Measurements from ENCODE around the gene TSC22D1.

Gene TSC22D1

GRCh38 chr13:44422755-44423643, 153.1 kb downstream of the TSC22D1 start:
- DNase-seq, result no peak
- in situ Hi-C loops (cut with HindIII; ENCODE audit: low pct_ligation_motif_present, low pct_unique_long_range_greater_than_20kb, low sequenced_read_pairs), result no loop called here

DNA sequence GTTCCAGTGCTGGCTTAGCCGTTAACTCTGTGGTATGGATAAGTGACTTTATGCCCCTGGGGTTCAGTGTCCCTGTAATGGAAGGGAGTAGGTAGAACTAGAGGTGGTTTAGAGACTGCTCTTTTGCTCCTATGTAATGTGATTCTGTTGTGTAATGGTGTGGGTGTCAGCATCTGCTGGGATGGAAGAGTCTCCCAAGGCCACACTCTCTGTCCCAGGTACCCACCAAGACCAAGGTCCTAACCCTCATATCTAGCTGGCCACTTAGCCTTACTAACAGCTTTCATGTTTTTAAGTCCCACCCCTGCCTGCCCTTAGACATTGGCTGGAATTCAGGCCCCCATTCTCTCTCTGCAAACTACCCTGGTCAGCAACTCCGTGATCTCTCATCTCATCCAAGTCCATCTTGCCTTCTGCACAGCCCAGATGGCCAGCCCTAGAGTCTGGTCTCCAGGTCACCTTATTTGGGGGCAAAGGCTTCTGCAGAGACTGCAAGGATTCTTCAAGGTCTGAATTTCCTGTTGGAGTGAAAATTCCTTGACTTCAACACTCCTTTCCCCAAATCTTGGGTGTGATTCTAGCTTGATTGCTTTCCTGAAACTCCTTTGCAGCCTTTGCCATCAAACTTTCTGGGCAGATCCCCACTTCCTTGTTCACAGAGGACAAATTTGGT, 154.1 kb downstream of the TSC22D1 start:
- in situ Hi-C loops (cut with HindIII; ENCODE audit: low pct_ligation_motif_present, low pct_unique_long_range_greater_than_20kb, low sequenced_read_pairs), result no loop called here
- DNase-seq, result no peak

DNA sequence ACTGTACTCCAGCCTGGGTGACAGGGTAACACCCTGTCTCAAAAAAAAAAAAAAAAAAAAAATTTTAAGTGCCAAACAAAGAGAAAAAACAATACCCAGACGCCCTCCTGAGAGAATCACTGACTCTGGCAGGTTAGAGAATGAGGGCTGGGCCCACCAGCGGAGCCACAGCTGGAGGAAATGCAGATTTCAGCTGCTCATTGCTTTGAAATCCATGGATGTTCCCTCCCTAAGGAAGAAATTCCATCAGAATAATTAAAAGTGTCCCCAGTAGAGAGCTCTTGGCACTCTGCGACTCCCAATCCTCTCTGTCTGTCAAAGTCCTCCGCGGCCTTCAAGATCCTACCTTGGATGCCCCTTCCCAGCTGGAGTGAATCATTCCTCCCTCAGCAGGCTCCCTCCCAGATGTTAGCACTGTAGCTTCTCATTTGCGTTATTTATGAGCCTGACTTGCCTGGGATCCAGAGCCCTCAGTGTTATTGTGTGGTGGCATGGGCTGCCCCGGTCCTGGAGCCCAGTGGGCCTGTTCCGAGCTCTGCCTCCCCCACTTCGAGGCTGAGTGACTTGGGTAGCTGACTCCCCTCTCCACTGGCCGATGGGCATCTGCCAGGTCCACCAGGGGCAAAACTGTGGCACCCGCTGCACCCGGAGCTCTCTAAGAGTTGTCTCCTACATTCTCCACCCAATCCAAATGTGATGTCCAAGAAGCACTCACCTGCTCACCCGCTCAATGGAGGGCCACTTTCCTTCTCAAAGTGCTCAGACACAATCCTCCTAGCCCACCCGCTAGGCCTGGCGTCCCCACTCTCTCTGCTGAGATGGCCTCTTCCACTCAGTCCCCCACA, 155.5 kb downstream of the TSC22D1 start:
- DNase-seq, result no peak

DNA sequence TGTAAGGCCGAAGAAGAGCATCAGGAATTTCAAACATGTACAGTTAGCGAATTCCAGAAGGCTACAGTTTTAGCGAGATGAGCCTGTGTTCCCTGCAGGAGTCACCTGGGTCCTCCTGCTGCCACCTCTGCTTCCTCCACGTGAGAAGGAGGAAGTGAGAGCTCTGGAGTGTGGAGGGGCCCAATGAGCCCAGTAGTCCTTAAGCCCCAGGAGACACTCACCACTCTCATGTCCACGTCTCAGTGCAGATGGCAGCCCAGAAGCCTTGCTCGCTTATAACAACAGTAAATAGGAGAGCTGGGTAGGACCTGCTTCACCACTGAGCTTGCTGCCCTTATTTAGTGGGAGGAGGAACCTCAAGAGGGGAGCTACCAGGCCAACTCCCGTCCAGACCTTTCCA, 158.3 kb downstream of the TSC22D1 start:
- in situ Hi-C loops (cut with HindIII; ENCODE audit: low pct_ligation_motif_present, low pct_unique_long_range_greater_than_20kb, low sequenced_read_pairs), result no loop called here
- DNase-seq, result no peak

More for the DNA sequence above, 155.5 kb downstream of the TSC22D1 start:
- in situ Hi-C loops (cut with HindIII; ENCODE audit: low pct_ligation_motif_present, low pct_unique_long_range_greater_than_20kb, low sequenced_read_pairs), result no loop called here

- DNase-seq, result no peak
- in situ Hi-C loops (cut with HindIII; ENCODE audit: low pct_ligation_motif_present, low pct_unique_long_range_greater_than_20kb, low sequenced_read_pairs), result no loop called here
Observed at GRCh38 chr13:44417446-44417845, 158.7 kb downstream of the TSC22D1 start.

DNA sequence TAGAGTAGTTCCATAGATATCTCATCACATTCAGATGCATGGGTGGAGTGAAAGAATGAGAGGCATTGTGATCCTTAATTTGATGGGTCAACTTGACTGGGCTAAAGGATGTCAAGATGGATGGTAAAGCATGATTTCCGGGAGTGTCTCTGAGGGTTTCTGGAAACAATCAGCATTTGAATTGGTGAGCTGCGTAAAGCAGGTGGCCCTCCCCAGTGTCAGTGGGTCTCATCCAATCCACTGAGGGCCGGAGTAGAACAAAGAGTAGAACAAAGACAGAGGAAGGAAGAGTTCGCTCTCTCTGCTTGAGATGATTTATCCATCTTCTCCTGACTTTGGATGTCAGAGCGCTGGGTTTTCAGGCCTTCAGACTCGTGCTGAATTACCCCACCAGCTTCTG, 159.4 kb downstream of the TSC22D1 start:
- in situ Hi-C loops (cut with HindIII; ENCODE audit: low pct_ligation_motif_present, low pct_unique_long_range_greater_than_20kb, low sequenced_read_pairs), result no loop called here
- no peak for DNase-seq

DNA sequence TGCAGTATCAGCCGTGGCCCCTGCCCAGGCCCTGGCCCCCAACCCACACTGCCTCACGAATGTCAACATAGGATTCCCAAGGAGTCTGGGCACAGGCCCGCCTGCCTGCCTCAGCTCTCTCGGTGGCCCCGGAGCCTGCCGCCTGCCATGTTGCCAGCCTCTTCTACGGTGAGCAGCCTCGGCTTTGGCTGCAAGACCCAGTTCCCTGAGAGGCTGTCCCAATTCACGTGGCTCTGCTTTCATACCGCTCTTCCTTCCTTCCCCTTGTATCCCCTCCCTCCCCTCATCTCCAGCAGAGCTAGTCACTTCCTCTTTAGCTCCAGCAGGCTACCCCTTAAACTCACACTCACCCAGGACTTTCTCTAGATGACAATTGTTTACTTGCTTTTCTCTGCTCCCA, 159.8 kb downstream of the TSC22D1 start:
- in situ Hi-C loops (cut with HindIII; ENCODE audit: low pct_ligation_motif_present, low pct_unique_long_range_greater_than_20kb, low sequenced_read_pairs), result no loop called here
- no peak for DNase-seq

- in situ Hi-C loops (cut with HindIII; ENCODE audit: low pct_ligation_motif_present, low pct_unique_long_range_greater_than_20kb, low sequenced_read_pairs), result no loop called here
- no peak for DNase-seq
Observed at GRCh38 chr13:44415815-44416214, 160.3 kb downstream of the TSC22D1 start.

DNA sequence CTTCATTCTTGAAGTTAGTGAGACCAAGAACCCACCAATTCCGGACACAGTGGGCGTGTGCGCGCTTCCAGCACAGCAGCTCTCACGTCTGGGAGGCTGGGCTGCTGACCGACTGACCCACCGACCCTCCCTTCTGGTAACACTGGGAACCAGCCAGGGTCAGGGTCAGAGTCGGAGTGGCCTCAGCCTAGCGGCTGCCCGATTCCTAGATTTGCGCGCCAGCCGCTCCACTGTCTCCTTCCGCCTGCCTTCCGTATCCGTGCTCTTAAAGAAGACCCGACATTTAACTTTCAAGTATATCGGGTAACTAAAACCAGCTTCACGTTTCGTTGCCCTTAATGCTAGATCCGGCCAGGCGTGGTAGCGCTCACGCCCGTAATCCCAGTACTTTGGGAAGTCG, 161.4 kb downstream of the TSC22D1 start:
- in situ Hi-C loops (cut with HindIII; ENCODE audit: low pct_ligation_motif_present, low pct_unique_long_range_greater_than_20kb, low sequenced_read_pairs), result no loop called here
- no peak for DNase-seq

DNA sequence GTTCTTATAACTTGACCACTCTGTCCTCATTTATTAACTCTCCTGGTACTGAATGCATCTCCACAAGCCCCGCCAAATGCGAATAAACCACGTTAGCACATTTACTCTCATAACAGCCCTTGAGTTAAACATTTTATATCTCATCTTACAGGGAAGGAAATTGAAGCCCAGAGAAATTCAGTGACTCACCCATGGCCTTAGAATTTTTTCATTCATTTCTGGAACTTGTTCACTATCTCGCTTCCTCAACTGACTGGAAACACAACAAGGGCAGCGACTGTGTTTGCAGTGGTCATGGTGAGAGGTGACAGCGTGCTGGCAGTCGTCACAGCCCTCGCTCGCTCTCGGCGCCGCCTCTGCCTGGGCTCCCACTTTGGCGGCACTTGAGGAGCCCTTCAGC, 163.0 kb downstream of the TSC22D1 start:
- in situ Hi-C loops (cut with HindIII; ENCODE audit: low pct_ligation_motif_present, low pct_unique_long_range_greater_than_20kb, low sequenced_read_pairs), result no loop called here
- no peak for DNase-seq

DNA sequence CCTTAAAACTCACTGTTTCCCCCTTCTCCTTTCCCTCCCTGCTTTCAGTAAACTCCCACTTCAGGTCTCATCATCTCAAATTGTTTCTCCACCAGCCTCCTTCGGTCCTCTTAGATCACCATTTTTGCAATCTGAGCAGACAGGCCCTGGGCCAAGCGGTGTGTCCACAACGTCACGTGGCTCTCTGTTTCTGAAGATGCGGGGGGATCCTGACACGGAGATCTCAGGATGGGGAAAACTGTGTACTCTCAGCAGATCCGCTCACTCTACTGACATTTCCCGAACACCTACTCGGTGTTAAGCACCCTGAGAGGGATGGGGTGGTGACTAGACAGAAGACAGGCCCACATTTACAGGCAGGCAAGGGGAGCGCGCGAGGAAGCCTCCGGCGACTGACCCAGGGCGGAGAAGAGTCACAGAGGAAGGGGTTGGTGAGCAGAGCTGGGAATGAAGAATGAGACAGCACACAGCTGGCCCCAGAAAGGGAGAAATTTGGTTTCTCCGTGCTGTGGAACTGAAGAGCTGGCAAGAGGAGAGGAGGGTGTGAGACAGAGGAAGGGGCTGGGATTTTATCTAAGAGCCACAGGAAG, 163.7 kb downstream of the TSC22D1 start:
- DNase-seq, result no peak
- in situ Hi-C loops (cut with HindIII; ENCODE audit: low pct_ligation_motif_present, low pct_unique_long_range_greater_than_20kb, low sequenced_read_pairs), result no loop called here

- in situ Hi-C loops (cut with HindIII; ENCODE audit: low pct_ligation_motif_present, low pct_unique_long_range_greater_than_20kb, low sequenced_read_pairs), result no loop called here
- no peak for DNase-seq
Observed at GRCh38 chr13:44411841-44412240, 164.3 kb downstream of the TSC22D1 start.

DNA sequence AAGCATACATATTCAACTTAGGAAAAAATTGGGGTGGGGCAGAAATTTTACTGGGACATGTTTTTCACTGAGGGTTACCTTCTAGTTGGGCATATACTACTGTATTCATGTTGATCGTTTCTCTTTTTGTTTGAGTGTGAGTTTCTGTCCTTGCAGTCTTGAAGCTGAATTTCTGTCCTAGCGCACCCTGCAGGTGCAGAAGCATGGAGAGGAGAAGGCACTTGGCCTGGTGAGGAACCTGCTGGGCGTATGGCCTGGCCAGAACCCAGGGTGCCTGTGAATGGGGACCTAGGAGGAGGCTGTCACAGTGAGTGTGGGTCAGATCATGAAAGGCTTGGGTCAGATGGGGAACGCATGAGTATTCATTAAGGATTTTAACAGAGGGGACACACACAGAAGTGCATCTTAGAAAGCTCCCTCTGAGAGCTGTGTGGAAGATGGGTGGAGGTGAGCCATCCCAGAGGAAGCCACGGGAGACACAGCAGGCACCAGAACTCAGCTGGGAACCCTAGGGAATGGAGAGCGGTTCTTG, 165.7 kb downstream of the TSC22D1 start:
- DNase-seq, result no peak
- in situ Hi-C loops (cut with HindIII; ENCODE audit: low pct_ligation_motif_present, low pct_unique_long_range_greater_than_20kb, low sequenced_read_pairs), result no loop called here

DNA sequence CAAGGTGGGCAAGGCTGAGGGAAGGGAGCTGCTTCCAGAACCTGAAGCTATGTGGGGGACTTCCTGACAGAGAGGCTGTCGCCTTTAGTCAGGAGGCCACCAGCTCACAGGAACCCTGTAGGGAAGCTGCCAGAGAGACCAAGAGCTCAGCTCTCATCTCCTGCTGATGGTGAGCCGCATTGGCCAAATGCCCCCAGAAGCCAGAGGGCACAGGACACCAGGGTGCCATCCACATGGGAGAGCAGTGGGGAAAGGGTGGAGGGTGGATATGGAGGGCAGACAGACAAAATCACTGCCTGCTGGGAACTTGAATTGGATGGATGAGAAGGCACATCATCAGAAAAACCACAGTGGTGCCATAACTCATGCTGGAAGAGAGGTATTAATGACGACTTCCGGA, 166.5 kb downstream of the TSC22D1 start:
- no peak for DNase-seq
- in situ Hi-C loops (cut with HindIII; ENCODE audit: low pct_ligation_motif_present, low pct_unique_long_range_greater_than_20kb, low sequenced_read_pairs), result no loop called here

DNA sequence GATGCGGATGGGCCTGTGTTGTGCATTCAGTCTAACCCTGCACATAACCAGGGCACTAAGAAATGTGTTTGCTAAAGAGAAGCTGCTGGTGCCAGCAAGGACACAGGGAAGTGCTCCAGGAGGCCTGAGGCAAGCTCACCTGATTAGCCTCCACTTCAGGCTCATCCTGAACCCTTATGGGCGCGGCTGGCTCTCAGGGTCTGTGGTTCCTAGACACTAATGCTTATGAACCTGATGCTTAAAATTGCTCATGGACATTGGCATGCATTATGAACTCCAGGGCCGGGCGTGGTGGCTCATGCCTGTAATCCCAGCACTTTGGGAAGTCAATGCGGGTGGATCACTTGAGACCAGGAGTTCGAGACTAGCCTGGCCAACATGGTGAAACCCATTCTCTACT, 168.2 kb downstream of the TSC22D1 start:
- in situ Hi-C loops (cut with HindIII; ENCODE audit: low pct_ligation_motif_present, low pct_unique_long_range_greater_than_20kb, low sequenced_read_pairs), result no loop called here
- DNase-seq, result no peak

- in situ Hi-C loops (cut with HindIII; ENCODE audit: low pct_ligation_motif_present, low pct_unique_long_range_greater_than_20kb, low sequenced_read_pairs), result no loop called here
- no peak for DNase-seq
Observed at GRCh38 chr13:44407379-44407778, 168.8 kb downstream of the TSC22D1 start.

DNA sequence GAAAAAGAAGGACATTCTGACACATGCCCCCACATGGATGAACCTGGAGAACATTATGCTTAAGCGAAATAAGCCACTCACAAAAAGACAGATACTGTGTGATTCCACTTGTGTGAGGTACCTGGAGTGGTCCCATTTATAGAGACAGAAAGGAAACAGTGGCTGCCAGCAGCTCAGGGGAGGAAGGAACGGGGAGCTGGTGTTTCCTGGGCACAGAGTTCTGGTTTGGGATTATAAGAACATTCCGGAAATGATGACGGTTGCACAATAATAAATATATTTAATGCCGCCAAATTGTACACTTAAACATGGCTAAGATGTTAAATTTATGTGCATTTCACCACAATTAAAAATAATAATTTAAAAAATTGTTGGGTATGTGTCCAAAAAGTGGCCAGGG, 169.5 kb downstream of the TSC22D1 start:
- in situ Hi-C loops (cut with HindIII; ENCODE audit: low pct_ligation_motif_present, low pct_unique_long_range_greater_than_20kb, low sequenced_read_pairs), result no loop called here
- no peak for DNase-seq

DNA sequence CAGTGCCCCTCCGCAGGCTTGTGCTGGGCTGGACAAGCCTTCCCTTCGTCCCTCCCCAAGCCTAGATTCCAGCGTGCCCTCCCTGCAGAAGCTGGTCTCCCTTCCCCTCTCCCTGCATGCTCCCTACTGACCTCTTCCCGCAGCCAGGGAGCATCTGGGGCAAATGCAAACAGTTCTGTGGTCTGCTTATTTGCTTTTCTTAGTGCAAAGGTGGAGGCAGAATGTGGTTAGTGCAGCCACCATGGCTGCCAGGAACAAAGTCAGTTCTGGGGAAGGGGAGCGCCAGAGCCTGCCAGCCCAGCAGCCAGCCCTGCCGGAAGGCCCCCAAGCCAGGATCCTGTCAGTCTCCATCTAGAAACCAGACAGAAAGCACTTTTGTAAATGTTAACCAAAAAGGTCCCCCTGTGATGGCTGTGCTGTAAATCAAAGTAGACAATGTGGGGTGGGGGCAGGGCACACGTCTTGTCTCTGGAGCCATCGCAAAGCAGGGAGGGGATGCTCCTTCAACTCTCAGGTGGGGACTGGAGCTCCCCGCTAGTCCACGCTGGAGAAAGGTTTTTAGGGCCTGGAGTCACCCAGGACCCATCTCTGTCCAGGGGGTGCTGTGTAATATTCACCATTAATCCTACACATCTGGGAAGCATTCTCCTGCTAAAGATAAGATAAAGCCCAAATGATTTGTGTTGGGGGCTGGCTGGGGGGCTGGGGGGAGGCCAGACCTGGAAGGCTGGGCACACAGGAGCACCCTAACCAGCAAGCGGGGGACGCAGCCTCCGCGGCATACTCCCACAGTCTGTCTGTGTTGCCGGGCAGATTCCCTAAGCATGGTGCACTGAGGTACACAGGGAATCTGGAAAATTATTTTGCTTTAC, 171.6 kb downstream of the TSC22D1 start:
- DNase-seq, result no peak
- in situ Hi-C loops (cut with HindIII; ENCODE audit: low pct_ligation_motif_present, low pct_unique_long_range_greater_than_20kb, low sequenced_read_pairs), result no loop called here
